ENCODE results near the gene SMG1. TPM values are rescaled to one million over a fixed set of nuclear protein-coding genes. Genes with fewer than 3 reads are reported as not detected.
"Not testable (repeated sequence)": the region's sequence is repeated elsewhere in the genome, so short reads cannot be mapped to it uniquely, and the experiment has no call there.

The SMG1 gene
- total RNA-seq (100 to 1,000 TPM in 1 of 2 donors, 10 to 100 TPM in 1; 98.6 to 123 TPM), polyA plus RNA-seq (10 to 100 TPM in 1 of 2 donors, 1 to 10 TPM in 1; 4.6 to 16.0 TPM)
- long read RNA-seq, donor 1, partial matches to known transcripts: 6 of 16 reads
- long read RNA-seq, donor 1, other reads (novel, unspliced or antisense): 10 of 16 reads
- long read RNA-seq, donor 2, partial matches to known transcripts: 10 of 23 reads
- long read RNA-seq, donor 2, other reads (novel, unspliced or antisense): 13 of 23 reads

- peak; percentile 94 to 97 for DNase-seq
- intact Hi-C loops (cut with DNase I); H3K36me3 ChIP-seq (ENCODE audit: control insufficient read depth in 1 of 2, insufficient read depth in 2 of 2, low read length in 1 of 2); H3K9me3 ChIP-seq (ENCODE audit: control insufficient read depth, low read length); H3K4me1 ChIP-seq (ENCODE audit: control insufficient read depth in 1 of 2, insufficient read depth in 2 of 2, low read length in 2 of 2); H3K27me3 ChIP-seq (ENCODE audit: control insufficient read depth in 1 of 2, insufficient read depth in 2 of 2, low read length in 1 of 2): not testable (repeated sequence)
- peak within 1 kb of the TSS; percentile 79 to 91 for H3K4me3 ChIP-seq (ENCODE audit: low read length in 2 of 2)
- peak within 1 kb of the TSS; percentile 68 to 87 for H3K27ac ChIP-seq (ENCODE audit: low read depth in 1 of 2, low read length in 2 of 2)
- peak; percentile 100 for ATAC-seq (ENCODE audit: low FRiP score)
- 0 to 1% methylated on average over 72 to 104 of the region's 104 CpGs for WGBS, 2 donors
These were observed at the start of gene SMG1 for GRCh38 chr16:18925986-18926865. SMG1 (minus strand) TSS chr16:18926408; CDS start chr16:18926041, 367 bp downstream.

GRCh38 chr16:18975109-18975508 is 48.9 kb upstream of the SMG1 start:
- no peak for ATAC-seq (ENCODE audit: low FRiP score)
- 53 to 55% methylated on average over 3 of the region's 3 CpGs for WGBS, 2 donors
- Histone ChIP-seq H3K27me3 (ENCODE audit: control insufficient read depth in 1 of 2, insufficient read depth in 2 of 2, low read length in 1 of 2) (no peaks in the 10 kb centered on the region), H3K27ac (ENCODE audit: low read depth in 1 of 2, low read length in 2 of 2) (no peak overlapping the region), H3K9me3 (ENCODE audit: control insufficient read depth, low read length) (no peaks in the 10 kb centered on the region), H3K4me3 (ENCODE audit: low read length in 2 of 2) (no peak overlapping the region), H3K36me3 (ENCODE audit: control insufficient read depth in 1 of 2, insufficient read depth in 2 of 2, low read length in 1 of 2) (no peaks in the 10 kb centered on the region), H3K4me1 (ENCODE audit: control insufficient read depth in 1 of 2, insufficient read depth in 2 of 2, low read length in 2 of 2) (no peaks in the 10 kb centered on the region)
- no peak for DNase-seq
- intact Hi-C loops (cut with DNase I): no loop called here

- intact Hi-C loops (cut with DNase I): no loop called here
- Histone ChIP-seq H3K27me3 (ENCODE audit: control insufficient read depth in 1 of 2, insufficient read depth in 2 of 2, low read length in 1 of 2) (no peaks in the 10 kb centered on the region), H3K27ac (ENCODE audit: low read depth in 1 of 2, low read length in 2 of 2) (no peak overlapping the region), H3K4me3 (ENCODE audit: low read length in 2 of 2) (no peak overlapping the region), H3K4me1 (ENCODE audit: control insufficient read depth in 1 of 2, insufficient read depth in 2 of 2, low read length in 2 of 2) (no peaks in the 10 kb centered on the region), H3K9me3 (ENCODE audit: control insufficient read depth, low read length) (no peaks in the 10 kb centered on the region), H3K36me3 (ENCODE audit: control insufficient read depth in 1 of 2, insufficient read depth in 2 of 2, low read length in 1 of 2) (no peaks in the 10 kb centered on the region)
- DNase-seq (no peak), ATAC-seq (ENCODE audit: low FRiP score) (no peak)
- 71 to 85% methylated on average over 4 of the region's 4 CpGs for WGBS, 2 donors
These were observed 43.6 kb upstream of the SMG1 start for GRCh38 chr16:18969855-18970240.

GRCh38 chr16:18969050-18969854 is 43.0 kb upstream of the SMG1 start:
- intact Hi-C loops (cut with DNase I): no loop called here
- peak; percentile 91 for ATAC-seq (ENCODE audit: low FRiP score)
- Histone ChIP-seq H3K36me3 (ENCODE audit: control insufficient read depth in 1 of 2, insufficient read depth in 2 of 2, low read length in 1 of 2) (no peaks in the 10 kb centered on the region), H3K27ac (ENCODE audit: low read depth in 1 of 2, low read length in 2 of 2) (no peak overlapping the region), H3K9me3 (ENCODE audit: control insufficient read depth, low read length) (no peaks in the 10 kb centered on the region), H3K4me3 (ENCODE audit: low read length in 2 of 2) (peak overlapping the region in 1 of 2 donors; percentile 12), H3K4me1 (ENCODE audit: control insufficient read depth in 1 of 2, insufficient read depth in 2 of 2, low read length in 2 of 2) (no peaks in the 10 kb centered on the region), H3K27me3 (ENCODE audit: control insufficient read depth in 1 of 2, insufficient read depth in 2 of 2, low read length in 1 of 2) (no peaks in the 10 kb centered on the region)
- 17 to 21% methylated on average over 18 of the region's 18 CpGs for WGBS, 2 donors
- peak; percentile 88 to 96 for DNase-seq

DNA sequence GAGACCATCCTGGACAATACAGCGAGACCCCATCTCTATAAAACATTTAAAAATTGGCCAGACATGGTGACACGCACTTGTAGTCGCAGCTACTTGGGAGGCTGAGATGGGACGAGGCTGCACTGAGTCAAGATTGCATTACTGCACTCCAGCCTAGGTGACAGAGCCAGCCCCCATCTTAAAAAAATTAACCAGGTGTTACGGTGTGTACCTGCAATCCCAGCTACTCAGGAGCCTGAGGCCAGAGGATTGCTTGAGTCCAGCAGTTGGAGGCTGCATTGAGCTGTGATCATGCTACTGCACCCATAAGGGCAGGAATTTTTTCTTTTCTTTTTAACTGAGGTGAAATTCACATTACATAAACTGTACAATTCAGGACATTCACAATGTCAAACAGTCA is 40.6 kb upstream of the SMG1 start:
- Histone ChIP-seq H3K36me3 (ENCODE audit: control insufficient read depth in 1 of 2, insufficient read depth in 2 of 2, low read length in 1 of 2) (no peaks in the 10 kb centered on the region), H3K4me1 (ENCODE audit: control insufficient read depth in 1 of 2, insufficient read depth in 2 of 2, low read length in 2 of 2) (no peaks in the 10 kb centered on the region), H3K4me3 (ENCODE audit: low read length in 2 of 2) (no peak overlapping the region), H3K9me3 (ENCODE audit: control insufficient read depth, low read length) (no peaks in the 10 kb centered on the region), H3K27me3 (ENCODE audit: control insufficient read depth in 1 of 2, insufficient read depth in 2 of 2, low read length in 1 of 2) (no peaks in the 10 kb centered on the region), H3K27ac (ENCODE audit: low read depth in 1 of 2, low read length in 2 of 2) (no peak overlapping the region)
- intact Hi-C loops (cut with DNase I): no loop called here
- ATAC-seq (ENCODE audit: low FRiP score) (no peak), DNase-seq (no peak)
- WGBS, 2 donors: 95 to 96% methylated on average over 5 of the region's 5 CpGs

- intact Hi-C loops (cut with DNase I): no loop called here
- ATAC-seq (ENCODE audit: low FRiP score): no peak
- DNase-seq: no peak
- no peaks in the 10 kb centered on the region for H3K27me3 ChIP-seq (ENCODE audit: control insufficient read depth in 1 of 2, insufficient read depth in 2 of 2, low read length in 1 of 2)
- H3K36me3 ChIP-seq (ENCODE audit: control insufficient read depth in 1 of 2, insufficient read depth in 2 of 2, low read length in 1 of 2): no peaks in the 10 kb centered on the region
- WGBS, 2 donors: 62 to 74% methylated on average over 5 of the region's 5 CpGs
- no peak overlapping the region for H3K27ac ChIP-seq (ENCODE audit: low read depth in 1 of 2, low read length in 2 of 2)
- H3K4me1 ChIP-seq (ENCODE audit: control insufficient read depth in 1 of 2, insufficient read depth in 2 of 2, low read length in 2 of 2): no peaks in the 10 kb centered on the region
- H3K9me3 ChIP-seq (ENCODE audit: control insufficient read depth, low read length): no peaks in the 10 kb centered on the region
- H3K4me3 ChIP-seq (ENCODE audit: low read length in 2 of 2): no peak overlapping the region
These were observed 39.3 kb upstream of the SMG1 start for GRCh38 chr16:18965555-18965954.

DNA sequence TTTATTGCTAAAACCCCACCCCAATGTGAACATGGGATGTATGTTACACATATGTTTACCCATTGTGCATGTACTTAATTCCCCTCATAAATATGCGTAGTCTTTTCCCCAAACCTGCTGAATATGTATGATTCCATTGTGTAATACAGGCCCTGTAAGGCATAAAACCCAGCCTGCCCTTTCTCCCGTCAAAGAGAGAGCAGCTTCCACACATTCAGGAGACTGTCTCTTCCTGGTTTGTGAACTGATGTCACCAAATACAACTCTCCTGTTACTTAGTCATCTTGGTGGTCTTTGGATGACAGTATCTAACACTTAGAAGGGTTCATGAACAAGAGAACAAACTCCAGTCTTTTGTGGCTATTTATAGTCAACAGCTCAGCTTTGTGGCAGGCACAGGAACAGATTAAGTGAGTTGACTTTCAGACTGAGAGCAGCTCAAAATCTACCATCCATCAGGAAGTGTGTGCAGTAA is 32.9 kb upstream of the SMG1 start:
- Histone ChIP-seq H3K27ac (ENCODE audit: low read depth in 1 of 2, low read length in 2 of 2) (peak overlapping the region; percentile 7 to 22), H3K4me1 (ENCODE audit: control insufficient read depth in 1 of 2, insufficient read depth in 2 of 2, low read length in 2 of 2) (no peaks in the 10 kb centered on the region), H3K36me3 (ENCODE audit: control insufficient read depth in 1 of 2, insufficient read depth in 2 of 2, low read length in 1 of 2) (no peaks in the 10 kb centered on the region), H3K27me3 (ENCODE audit: control insufficient read depth in 1 of 2, insufficient read depth in 2 of 2, low read length in 1 of 2) (no peaks in the 10 kb centered on the region), H3K4me3 (ENCODE audit: low read length in 2 of 2) (no peak overlapping the region), H3K9me3 (ENCODE audit: control insufficient read depth, low read length) (no peaks in the 10 kb centered on the region)
- intact Hi-C loops (cut with DNase I): no loop called here
- DNase-seq: no peak
- WGBS, 2 donors: 46 to 53% methylated on average over 2 of the region's 2 CpGs
- ATAC-seq (ENCODE audit: low FRiP score): no peak

DNA sequence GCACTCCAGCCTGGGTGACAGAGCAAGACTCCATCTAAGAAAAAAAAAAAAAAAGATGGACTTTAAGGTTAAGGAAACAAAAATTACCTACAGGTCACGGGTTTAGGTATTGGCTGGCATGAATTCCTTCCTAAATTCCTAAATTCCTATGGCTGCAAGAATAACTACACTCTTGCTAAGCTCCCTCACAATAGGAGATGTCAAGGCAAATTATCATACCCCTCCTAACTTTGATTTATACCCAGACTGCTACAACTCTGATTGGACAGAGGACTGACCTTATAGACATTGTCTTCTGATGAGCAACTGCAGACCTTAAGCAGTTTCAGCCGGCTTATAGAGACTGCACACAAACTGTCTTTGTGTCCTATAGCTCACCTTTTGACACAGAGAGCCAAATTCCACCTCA is 32.4 kb upstream of the SMG1 start:
- no peaks in the 10 kb centered on the region for H3K36me3 ChIP-seq (ENCODE audit: control insufficient read depth in 1 of 2, insufficient read depth in 2 of 2, low read length in 1 of 2)
- ATAC-seq (ENCODE audit: low FRiP score) (no peak), DNase-seq (no peak)
- no peaks in the 10 kb centered on the region for H3K4me1 ChIP-seq (ENCODE audit: control insufficient read depth in 1 of 2, insufficient read depth in 2 of 2, low read length in 2 of 2)
- 79 to 84% methylated on average over 2 of the region's 2 CpGs for WGBS, 2 donors
- no peak overlapping the region for H3K4me3 ChIP-seq (ENCODE audit: low read length in 2 of 2)
- H3K27me3 ChIP-seq (ENCODE audit: control insufficient read depth in 1 of 2, insufficient read depth in 2 of 2, low read length in 1 of 2): no peaks in the 10 kb centered on the region
- intact Hi-C loops (cut with DNase I): no loop called here
- H3K9me3 ChIP-seq (ENCODE audit: control insufficient read depth, low read length): no peaks in the 10 kb centered on the region
- H3K27ac ChIP-seq (ENCODE audit: low read depth in 1 of 2, low read length in 2 of 2): no peak overlapping the region

All from aorta (tissue), 5 donors.